Caki2 (cell line): ENCODE measurements around the gene HOXB3. TPM values are rescaled to one million over a fixed set of nuclear protein-coding genes. Genes with fewer than 3 reads are reported as not detected.

Experiments used
- DNase-seq: peaks from one replicate; pipeline ENCODE4 v3.0.0-alpha.2; 2015; ENCODE audit warnings: low read depth
- in situ Hi-C: cut with HindIII; loops from 2 replicates; pipeline ENCODE4 v1.10.0; 2016; ENCODE audit warnings: low sequenced_read_pairs, low pct_unique_long_range_greater_than_20kb, mixed read lengths
- total RNA-seq: library from RNA; depleted of rRNA; stranded (reverse); fragments of >200 nt; shearing (Covaris generic); gene quantifications from 2 replicates; pipeline ENCODE4 v1.2.3, GENCODE V29; 2014; ENCODE audit warnings: low replicate concordance

The HOXB3 gene
- total RNA-seq, 1 experiment from 2014 or later, result 1.1 TPM

GRCh38 chr17:48615047-48615962 lies 25.3 kb upstream of the HOXB3 start, which contains the start of gene HOXB8:
HOXB8 (minus strand) TSS chr17:48615292; CDS start chr17:48614704, 588 bp downstream.
- no peak for DNase-seq
- in situ Hi-C loops, result no loop called here

GRCh38 chr17:48613862-48614694 lies 24.0 kb upstream of the HOXB3 start:
- no peak for DNase-seq
- in situ Hi-C loops, result no loop called here

- DNase-seq, result peak; percentile 69
Measured at GRCh38 chr17:48612854-48613691, 23.0 kb upstream of the HOXB3 start.

GRCh38 chr17:48612456-48612853 lies 22.4 kb upstream of the HOXB3 start:
- DNase-seq, result peak; percentile 60
- in situ Hi-C loops, result no loop called here

More at GRCh38 chr17:48612854-48613691, 23.0 kb upstream of the HOXB3 start:
- in situ Hi-C loops, result no loop called here

- DNase-seq, result peak; percentile 79
- in situ Hi-C loops, result no loop called here
Measured at GRCh38 chr17:48611681-48612455, 21.8 kb upstream of the HOXB3 start.

GRCh38 chr17:48611213-48611612 lies 21.2 kb upstream of the HOXB3 start:
- peak; percentile 73 for DNase-seq
- in situ Hi-C loops, result no loop called here

- DNase-seq, result peak; percentile 81
- in situ Hi-C loops, result no loop called here
Measured at GRCh38 chr17:48610282-48611211, 20.5 kb upstream of the HOXB3 start, which contains the start of gene HOXB7. HOXB7 (minus strand) TSS chr17:48611017; CDS start chr17:48610918, 99 bp downstream.

GRCh38 chr17:48609759-48610281 lies 19.8 kb upstream of the HOXB3 start:
- peak; percentile 20 for DNase-seq
- in situ Hi-C loops, result no loop called here

- in situ Hi-C loops, result no loop called here
- no peak for DNase-seq
Measured at GRCh38 chr17:48609033-48609432, 19.0 kb upstream of the HOXB3 start.

GRCh38 chr17:48608494-48608834 lies 18.4 kb upstream of the HOXB3 start:
- in situ Hi-C loops, result no loop called here
- DNase-seq, result no peak

GRCh38 chr17:48606892-48607614 lies 17.0 kb upstream of the HOXB3 start:
- no peak for DNase-seq
- in situ Hi-C loops, result no loop called here

GRCh38 chr17:48605991-48606891 lies 16.2 kb upstream of the HOXB3 start:
- in situ Hi-C loops, result no loop called here
- no peak for DNase-seq

- no peak for DNase-seq
- in situ Hi-C loops, result no loop called here
Measured at GRCh38 chr17:48605409-48605919, 15.4 kb upstream of the HOXB3 start.

- in situ Hi-C loops, result no loop called here
- DNase-seq, result peak; percentile 78
Measured at GRCh38 chr17:48604770-48605329, 14.8 kb upstream of the HOXB3 start, which contains the start of gene HOXB6. HOXB6 (minus strand) TSS chr17:48604986; CDS start chr17:48598150, 6,836 bp downstream.
